GM12878 (cell line): ENCODE results near the gene GOLGA8T.
"Not testable (repeated sequence)": the region's sequence is repeated elsewhere in the genome, so short reads cannot be mapped to it uniquely, and the experiment has no call there.

ENCODE experiments used
- POLR2AphosphoS5 ChIP-seq: IDR thresholded peaks from 2 replicates; pipeline ENCODE4 v1.6.1; 2011; ENCODE audit warnings: mild to moderate bottlenecking, low read length, inconsistent platforms
- YY1 ChIP-seq: IDR thresholded peaks from 2 replicates; pipeline ENCODE4 v1.6.1; 2011; ENCODE audit warnings: low read depth, mild to moderate bottlenecking, low read length
- TF ChIP-seq, protein P1 (sequence below): IDR thresholded peaks from 2 replicates; pipeline ENCODE4 v1.6.1; 2012; ENCODE audit warnings: low read length, inconsistent platforms
- TF ChIP-seq, protein P2 (sequence below): IDR thresholded peaks from 2 replicates; pipeline ENCODE4 v1.6.1; 2011; ENCODE audit warnings: low read depth, mild to moderate bottlenecking, low read length, moderate library complexity, borderline replicate concordance; ENCODE audit errors: extremely low read depth

DNA sequence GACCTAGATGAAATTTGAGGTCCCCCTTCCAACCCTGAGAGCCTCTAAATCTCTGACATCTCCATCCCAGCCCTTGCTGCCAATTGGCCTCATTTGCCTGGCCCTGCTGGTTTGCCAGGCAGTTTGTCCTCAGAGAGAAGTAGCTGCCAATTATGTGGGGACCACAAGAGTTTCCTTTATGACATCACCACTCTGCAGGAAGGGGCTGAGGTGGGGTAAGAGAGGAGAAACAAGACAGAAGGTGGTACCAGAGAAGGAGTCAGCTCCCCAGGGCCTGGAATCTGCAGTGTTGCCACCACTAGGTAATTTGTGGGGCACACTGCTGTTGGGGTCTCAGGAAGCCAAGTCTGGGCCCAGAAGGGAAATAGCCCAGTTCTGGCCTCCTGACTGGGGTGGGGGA, 45.0 kb downstream of the GOLGA8T start:
- TF ChIP-seq YY1, POLR2AphosphoS5: not testable (repeated sequence)
- TF ChIP-seq, protein P1, sequence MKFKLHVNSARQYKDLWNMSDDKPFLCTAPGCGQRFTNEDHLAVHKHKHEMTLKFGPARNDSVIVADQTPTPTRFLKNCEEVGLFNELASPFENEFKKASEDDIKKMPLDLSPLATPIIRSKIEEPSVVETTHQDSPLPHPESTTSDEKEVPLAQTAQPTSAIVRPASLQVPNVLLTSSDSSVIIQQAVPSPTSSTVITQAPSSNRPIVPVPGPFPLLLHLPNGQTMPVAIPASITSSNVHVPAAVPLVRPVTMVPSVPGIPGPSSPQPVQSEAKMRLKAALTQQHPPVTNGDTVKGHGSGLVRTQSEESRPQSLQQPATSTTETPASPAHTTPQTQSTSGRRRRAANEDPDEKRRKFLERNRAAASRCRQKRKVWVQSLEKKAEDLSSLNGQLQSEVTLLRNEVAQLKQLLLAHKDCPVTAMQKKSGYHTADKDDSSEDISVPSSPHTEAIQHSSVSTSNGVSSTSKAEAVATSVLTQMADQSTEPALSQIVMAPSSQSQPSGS = not testable (repeated sequence)
- TF ChIP-seq, protein P2, sequence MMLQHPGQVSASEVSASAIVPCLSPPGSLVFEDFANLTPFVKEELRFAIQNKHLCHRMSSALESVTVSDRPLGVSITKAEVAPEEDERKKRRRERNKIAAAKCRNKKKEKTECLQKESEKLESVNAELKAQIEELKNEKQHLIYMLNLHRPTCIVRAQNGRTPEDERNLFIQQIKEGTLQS = not testable (repeated sequence)
